PC-3 (cell line): ENCODE results near the gene USP15. TPM values are rescaled to one million over a fixed set of nuclear protein-coding genes. Genes with fewer than 3 reads are reported as not detected.

Source experiments
- ATAC-seq: fragments of 200-7000 bp; cut with Tn5 transposase; 2 replicates; pipeline ENCODE4 v1.9.1; 2020; ENCODE audit warnings: mild to moderate bottlenecking, moderate library complexity
- BruUV-seq: library from RNA; stranded (reverse); fragments of 400-500 nt; replicated peaks from 2 replicates; lab custom pipeline; 2021; lab: Mats Ljungman, UMichigan
- CTCF ChIA-PET: fragments of 300-600 bp; sonication (Branson Sonifier 250); formaldehyde crosslinking; loops from one replicate; lab custom pipeline; 2022; ENCODE audit warnings: antibody characterized with exemption; lab: Charles Lee
- POLR2A ChIA-PET: fragments of 300-600 bp; sonication (Branson Sonifier 250); formaldehyde crosslinking; loops from one replicate; lab custom pipeline; 2022; ENCODE audit warnings: antibody characterized with exemption; ENCODE audit not compliant: unreplicated experiment; lab: Charles Lee
- DNase-seq: peaks from one replicate; pipeline ENCODE4 v3.0.0-alpha.2; 2015
- H2AFZ ChIP-seq: fragments of 300-600 bp; sonication (generic); 2 replicates; pipeline ENCODE4 v1.6.0; 2016; ENCODE audit warnings: antibody characterized with exemption, low read length
- H3F3A ChIP-seq: fragments of 300-600 bp; sonication (generic); one replicate; pipeline ENCODE4 v1.6.0; 2017; ENCODE audit warnings: antibody characterized with exemption, low read length, control low read depth, mild to moderate bottlenecking; ENCODE audit not compliant: unreplicated experiment
- H3K27ac ChIP-seq: fragments of 300-600 bp; sonication (generic); 2 replicates; pipeline ENCODE4 v1.5.1; 2016; ENCODE audit warnings: mild to moderate bottlenecking, low read length
- H3K27me3 ChIP-seq: fragments of 300-600 bp; sonication (generic); 2 replicates; pipeline ENCODE4 v1.6.1; 2016; ENCODE audit warnings: low read length, mixed read lengths
- H3K36me3 ChIP-seq: fragments of 300-600 bp; sonication (generic); 2 replicates; pipeline ENCODE4 v1.6.1; 2016; ENCODE audit warnings: low read depth, mixed run types, low read length, mixed read lengths
- H3K4me1 ChIP-seq: fragments of 300-600 bp; sonication (generic); 2 replicates; pipeline ENCODE4 v1.5.1; 2016; ENCODE audit warnings: low read length; ENCODE audit not compliant: insufficient read depth
- H3K4me2 ChIP-seq: fragments of 300-600 bp; sonication (generic); 2 replicates; pipeline ENCODE4 v1.6.0; 2016; ENCODE audit warnings: low read length
- H3K4me3 ChIP-seq: fragments of 300-600 bp; sonication (generic); 2 replicates; pipeline ENCODE4 v1.5.1; 2016; ENCODE audit warnings: mild to moderate bottlenecking, low read length, mixed read lengths
- H3K79me2 ChIP-seq: fragments of 300-600 bp; sonication (generic); 2 replicates; pipeline ENCODE4 v1.6.1; 2017; ENCODE audit warnings: low read length, mixed read lengths
- H3K9ac ChIP-seq: fragments of 300-600 bp; sonication (generic); 2 replicates; pipeline ENCODE4 v1.6.0; 2016; ENCODE audit warnings: mild to moderate bottlenecking, low read length
- H3K9me2 ChIP-seq: fragments of 300-600 bp; sonication (generic); replicated peaks from 2 replicates; pipeline ENCODE4 v1.6.1; 2016; ENCODE audit warnings: mixed run types, low read length, mixed read lengths
- H3K9me3 ChIP-seq: fragments of 300-600 bp; sonication (generic); 2 replicates; pipeline ENCODE4 v1.6.1; 2016; ENCODE audit warnings: low read length, mixed read lengths
- H4K20me1 ChIP-seq: fragments of 300-600 bp; sonication (generic); 2 replicates; pipeline ENCODE4 v1.6.1; 2016; ENCODE audit warnings: low read length, mixed read lengths
- EZH2 ChIP-seq: fragments of 300-600 bp; sonication (generic); IDR thresholded peaks from one replicate; pipeline ENCODE4 v1.6.1; 2017; ENCODE audit warnings: antibody characterized with exemption, mild to moderate bottlenecking, low read length; ENCODE audit not compliant: unreplicated experiment
- EZH2phosphoT487 ChIP-seq: fragments of 300-600 bp; sonication (generic); IDR thresholded peaks from 2 replicates; pipeline ENCODE4 v1.6.1; 2018; ENCODE audit warnings: mild to moderate bottlenecking, antibody characterized with exemption, low read length, borderline replicate concordance
- intact Hi-C: fragments of 100-400 bp; cut with micrococcal nuclease; formaldehyde crosslinking; loops from 2 replicates; pipeline ENCODE4 v1.9.0; 2023
- total RNA-seq: library from RNA; depleted of rRNA; stranded (reverse); fragments of >200 nt; gene quantifications from 2 replicates; pipeline ENCODE4 v1.2.3, GENCODE V29; 2014
- TF ChIP-seq, protein P1 (sequence below): fragments of 300-600 bp; sonication (generic); conservative IDR thresholded peaks from 2 replicates; pipeline ENCODE4 v1.5.1; 2017; ENCODE audit warnings: antibody characterized with exemption, low read depth, mild to moderate bottlenecking, low read length

USP15 gene
- total RNA-seq, 1 experiment from 2014 or later = 46.1 TPM

DNA sequence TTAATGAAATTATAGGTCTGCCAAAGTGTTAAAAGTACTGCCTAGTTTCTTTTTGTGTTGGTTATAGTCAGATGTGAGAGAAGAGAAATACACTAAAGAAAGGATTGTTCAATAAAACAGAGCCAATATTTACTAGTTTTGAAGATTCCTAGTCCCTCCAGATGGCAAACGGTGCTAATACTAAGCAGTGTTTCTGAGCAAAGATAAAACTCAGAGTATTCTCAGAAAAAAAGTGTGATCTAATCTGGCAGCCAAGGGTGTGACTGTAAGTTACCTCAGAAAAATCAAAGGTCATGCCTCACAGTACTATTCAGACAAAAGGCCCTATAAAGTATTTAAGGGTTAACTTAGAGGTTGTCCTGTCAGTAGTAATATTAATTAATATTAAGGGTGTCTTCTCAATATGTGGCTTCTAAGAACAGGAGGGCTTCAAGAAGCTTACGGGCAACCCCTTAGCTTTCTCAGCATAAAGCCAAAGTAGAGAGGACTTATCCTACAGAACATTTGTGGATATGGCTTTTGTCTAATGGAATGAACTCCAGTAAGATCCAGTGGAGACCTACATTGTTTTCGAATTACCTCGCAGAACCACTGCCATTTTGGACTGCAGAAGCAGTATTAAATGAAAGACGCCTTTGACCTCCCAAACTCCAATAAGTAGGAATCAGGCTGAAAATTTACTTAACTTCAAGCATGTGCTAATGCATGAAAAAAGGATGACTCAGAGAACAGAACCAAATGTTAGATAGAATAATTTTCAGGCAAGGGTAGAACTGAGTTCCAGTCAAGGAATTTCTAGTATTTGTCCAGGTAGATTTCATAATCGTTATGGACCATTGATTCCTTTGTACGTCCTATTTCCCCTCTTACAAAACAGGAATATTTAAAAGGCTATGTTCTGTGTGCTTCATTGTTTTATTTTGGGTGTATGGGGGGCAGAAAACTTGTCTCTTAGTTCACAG lies 46.6 kb downstream of the USP15 start:
- H2AFZ ChIP-seq = no peak overlapping the region
- ATAC-seq (no peak), DNase-seq (no peak)
- peaks cover 33% of the 10 kb centered on the region for H3K36me3 ChIP-seq
- no peak overlapping the region for H3K9ac ChIP-seq
- 0 out of 2 replicates have a peak, but pooled peaks cover 5% of the 10 kb centered on the region for H4K20me1 ChIP-seq
- no peak overlapping the region for H3K27ac ChIP-seq
- ChIA-PET POLR2A (interaction anchor here (0.6 kb wide), 1 partner anchor 23 kb away, joined by 4 read pairs; no protein-coding TSS in a partner anchor), CTCF (no interaction called here)
- no peaks in the 10 kb centered on the region for H3K4me1 ChIP-seq
- H3K9me3 ChIP-seq = no peaks in the 10 kb centered on the region
- H3K4me3 ChIP-seq = no peak overlapping the region
- H3F3A ChIP-seq = no peaks in the 10 kb centered on the region
- H3K79me2 ChIP-seq = peaks cover 18% of the 10 kb centered on the region
- no peaks in the 10 kb centered on the region for H3K27me3 ChIP-seq
- TF ChIP-seq EZH2 (no peak), EZH2phosphoT487 (no peak)
- TF ChIP-seq, protein P1, sequence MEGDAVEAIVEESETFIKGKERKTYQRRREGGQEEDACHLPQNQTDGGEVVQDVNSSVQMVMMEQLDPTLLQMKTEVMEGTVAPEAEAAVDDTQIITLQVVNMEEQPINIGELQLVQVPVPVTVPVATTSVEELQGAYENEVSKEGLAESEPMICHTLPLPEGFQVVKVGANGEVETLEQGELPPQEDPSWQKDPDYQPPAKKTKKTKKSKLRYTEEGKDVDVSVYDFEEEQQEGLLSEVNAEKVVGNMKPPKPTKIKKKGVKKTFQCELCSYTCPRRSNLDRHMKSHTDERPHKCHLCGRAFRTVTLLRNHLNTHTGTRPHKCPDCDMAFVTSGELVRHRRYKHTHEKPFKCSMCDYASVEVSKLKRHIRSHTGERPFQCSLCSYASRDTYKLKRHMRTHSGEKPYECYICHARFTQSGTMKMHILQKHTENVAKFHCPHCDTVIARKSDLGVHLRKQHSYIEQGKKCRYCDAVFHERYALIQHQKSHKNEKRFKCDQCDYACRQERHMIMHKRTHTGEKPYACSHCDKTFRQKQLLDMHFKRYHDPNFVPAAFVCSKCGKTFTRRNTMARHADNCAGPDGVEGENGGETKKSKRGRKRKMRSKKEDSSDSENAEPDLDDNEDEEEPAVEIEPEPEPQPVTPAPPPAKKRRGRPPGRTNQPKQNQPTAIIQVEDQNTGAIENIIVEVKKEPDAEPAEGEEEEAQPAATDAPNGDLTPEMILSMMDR = no peak
- no peak overlapping the region for H3K4me2 ChIP-seq
- no TSS peak for BruUV-seq
- intact Hi-C loops = no loop called here
- H3K9me2 ChIP-seq = no peaks in the 10 kb centered on the region

GRCh38 chr12:62308201-62308600 lies 48.0 kb downstream of the USP15 start:
- Histone ChIP-seq H3K4me3 (no peak overlapping the region), H3K27me3 (no peaks in the 10 kb centered on the region), H2AFZ (no peak overlapping the region), H4K20me1 (0 out of 2 replicates have a peak, but pooled peaks cover 5% of the 10 kb centered on the region), H3K4me1 (no peaks in the 10 kb centered on the region), H3F3A (no peaks in the 10 kb centered on the region), H3K9me2 (no peaks in the 10 kb centered on the region), H3K9me3 (no peaks in the 10 kb centered on the region), H3K27ac (no peak overlapping the region), H3K79me2 (peaks cover 17% of the 10 kb centered on the region; the same call in 1 of the 2 replicates), H3K36me3 (peaks cover 25% of the 10 kb centered on the region), H3K9ac (no peak overlapping the region), H3K4me2 (no peak overlapping the region)
- ATAC-seq (no peak), DNase-seq (no peak)
- CTCF ChIA-PET = no interaction called here
- intact Hi-C loops = no loop called here
- TF ChIP-seq EZH2phosphoT487 (no peak), EZH2 (no peak)
- TF ChIP-seq, protein P1 = no peak
- no TSS peak for BruUV-seq
- POLR2A ChIA-PET = no interaction called here
